Measurements from ENCODE around the gene CACNB2. TPM values are rescaled to one million over a fixed set of nuclear protein-coding genes. Genes with fewer than 3 reads are reported as not detected.

The CACNB2 gene
- total and polyA plus RNA-seq, 2 experiments from 2014 or later, result 101 to 172 TPM

- no peaks in the 10 kb centered on the region for H3K36me3 ChIP-seq
- H3K9me3 ChIP-seq (ENCODE audit: low read depth), result no peaks in the 10 kb centered on the region
- TF ChIP-seq CTCF (IDR thresholded peaks at IDR 0.05; ENCODE audit: low read depth, low read length), result no peak
These were observed 194.1 kb downstream of the CACNB2 start for GRCh38 chr10:18334116-18334867.

GRCh38 chr10:18340496-18341051 lies 200.3 kb downstream of the CACNB2 start:
- DNase-seq (ENCODE audit: low read depth in 1 of 2, low spot score in 1 of 2), result peak; percentile 29 to 67
- Histone ChIP-seq H3K4me3 (peak overlapping the region; percentile 25), H3K27me3 (no peaks in the 10 kb centered on the region), H3K36me3 (no peaks in the 10 kb centered on the region), H3K27ac (peak overlapping the region; percentile 85), H3K9me3 (ENCODE audit: low read depth) (no peaks in the 10 kb centered on the region), H3K4me1 (ENCODE audit: low read depth) (peaks cover 27% of the 10 kb centered on the region)
- no peak for TF ChIP-seq CTCF (IDR thresholded peaks at IDR 0.05; ENCODE audit: low read depth, low read length)

More at GRCh38 chr10:18334116-18334867, 194.1 kb downstream of the CACNB2 start:
- peaks cover 43% of the 10 kb centered on the region for H3K4me1 ChIP-seq (ENCODE audit: low read depth)
- no peak overlapping the region for H3K4me3 ChIP-seq
- DNase-seq (ENCODE audit: low read depth in 1 of 2, low spot score in 1 of 2), result peak; percentile 36 to 82
- no peaks in the 10 kb centered on the region for H3K27me3 ChIP-seq
- peak overlapping the region; percentile 96 for H3K27ac ChIP-seq

DNA sequence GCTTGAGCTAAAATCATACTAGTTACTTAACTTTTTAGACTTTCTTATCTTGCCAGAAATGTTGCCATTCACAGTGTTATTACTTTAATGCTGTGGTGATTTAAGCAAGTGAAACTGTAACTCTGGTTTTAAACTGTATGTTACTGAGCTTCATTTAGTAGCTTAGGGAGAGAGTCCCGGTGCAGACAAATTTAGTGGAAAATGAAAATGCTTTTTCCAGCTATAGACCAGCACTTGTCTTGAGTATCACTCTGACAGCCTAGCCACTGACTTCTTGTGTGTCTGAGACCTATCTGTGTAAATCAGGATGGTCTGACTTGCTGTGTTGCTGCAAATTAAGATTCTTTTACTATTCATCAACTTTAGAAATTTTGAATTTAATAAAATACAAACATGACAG lies 200.8 kb downstream of the CACNB2 start:
- H3K4me1 ChIP-seq (ENCODE audit: low read depth), result peaks cover 27% of the 10 kb centered on the region
- peak overlapping the region; percentile 85 for H3K27ac ChIP-seq

DNA sequence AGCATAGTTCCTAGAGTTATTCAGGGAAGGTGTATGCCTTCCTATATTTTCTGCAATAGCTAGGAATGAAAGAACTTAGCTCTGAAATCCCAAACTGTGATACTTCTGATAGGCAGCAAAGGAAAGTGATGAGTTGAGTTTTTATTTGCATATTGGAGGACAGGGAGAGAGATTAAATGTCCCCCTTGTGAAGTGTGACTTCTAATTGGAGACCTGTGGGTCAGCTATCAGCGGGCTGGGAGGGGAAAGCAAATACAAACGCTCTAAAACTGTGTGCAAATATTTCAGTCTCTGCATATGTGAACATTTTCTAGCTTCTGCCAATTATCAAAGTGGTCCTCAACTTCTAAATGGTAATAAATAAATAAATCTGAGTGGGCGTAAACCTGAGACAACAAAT lies 203.3 kb downstream of the CACNB2 start:
- no peak for DNase-seq (ENCODE audit: low read depth in 1 of 2, low spot score in 1 of 2)
- Histone ChIP-seq H3K27ac (no peak overlapping the region), H3K9me3 (ENCODE audit: low read depth) (no peaks in the 10 kb centered on the region), H3K4me1 (ENCODE audit: low read depth) (peaks cover 27% of the 10 kb centered on the region), H3K36me3 (no peaks in the 10 kb centered on the region), H3K4me3 (no peak overlapping the region), H3K27me3 (no peaks in the 10 kb centered on the region)
- no peak for TF ChIP-seq CTCF (IDR thresholded peaks at IDR 0.05; ENCODE audit: low read depth, low read length)

More for the DNA sequence above, 200.8 kb downstream of the CACNB2 start:
- Histone ChIP-seq H3K9me3 (ENCODE audit: low read depth) (no peaks in the 10 kb centered on the region), H3K36me3 (no peaks in the 10 kb centered on the region), H3K27me3 (no peaks in the 10 kb centered on the region), H3K4me3 (peak overlapping the region; percentile 25)
- DNase-seq (ENCODE audit: low read depth in 1 of 2, low spot score in 1 of 2), result no peak
- no peak for TF ChIP-seq CTCF (IDR thresholded peaks at IDR 0.05; ENCODE audit: low read depth, low read length)

DNA sequence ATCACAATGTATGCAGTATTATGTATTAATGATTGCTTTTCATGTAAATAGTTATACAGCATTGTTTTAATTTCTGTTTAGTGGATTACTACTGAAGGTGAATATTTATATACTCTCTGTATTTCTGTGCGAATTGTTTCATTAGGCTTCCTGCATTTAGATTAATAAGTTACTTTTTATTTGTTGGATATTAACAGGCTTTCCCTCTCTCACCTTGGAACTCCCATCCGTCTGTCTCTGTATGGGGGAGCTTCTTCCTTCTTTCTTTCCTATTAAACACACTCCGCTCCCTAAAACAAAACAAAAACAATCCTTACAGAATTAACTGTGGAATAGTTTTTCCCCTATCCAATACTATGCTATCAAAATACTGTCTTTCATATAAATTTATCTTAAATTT lies 205.1 kb downstream of the CACNB2 start:
- Histone ChIP-seq H3K36me3 (no peaks in the 10 kb centered on the region), H3K4me1 (ENCODE audit: low read depth) (peaks cover 28% of the 10 kb centered on the region), H3K9me3 (ENCODE audit: low read depth) (no peaks in the 10 kb centered on the region), H3K4me3 (no peak overlapping the region), H3K27me3 (no peaks in the 10 kb centered on the region), H3K27ac (no peak overlapping the region)
- no peak for DNase-seq (ENCODE audit: low read depth in 1 of 2, low spot score in 1 of 2)
- TF ChIP-seq CTCF (IDR thresholded peaks at IDR 0.05; ENCODE audit: low read depth, low read length), result no peak

Measured in cardiac muscle cell (in vitro differentiated cells and primary cell).